Hematopoietic multipotent progenitor cell treated with erythropoietin and hydrocortisone succinate and interleukin-3 and kit ligand, for 15 days (in vitro differentiated cells): ENCODE measurements around the gene SDR42E2.
"Not testable (repeated sequence)": the region's sequence is repeated elsewhere in the genome, so short reads cannot be mapped to it uniquely, and the experiment has no call there.

Experiments used
- DNase-seq: peaks from one replicate; pipeline ENCODE4 v3.0.0-alpha.2; 2015; ENCODE audit warnings: low spot score

Gene SDR42E2

DNA sequence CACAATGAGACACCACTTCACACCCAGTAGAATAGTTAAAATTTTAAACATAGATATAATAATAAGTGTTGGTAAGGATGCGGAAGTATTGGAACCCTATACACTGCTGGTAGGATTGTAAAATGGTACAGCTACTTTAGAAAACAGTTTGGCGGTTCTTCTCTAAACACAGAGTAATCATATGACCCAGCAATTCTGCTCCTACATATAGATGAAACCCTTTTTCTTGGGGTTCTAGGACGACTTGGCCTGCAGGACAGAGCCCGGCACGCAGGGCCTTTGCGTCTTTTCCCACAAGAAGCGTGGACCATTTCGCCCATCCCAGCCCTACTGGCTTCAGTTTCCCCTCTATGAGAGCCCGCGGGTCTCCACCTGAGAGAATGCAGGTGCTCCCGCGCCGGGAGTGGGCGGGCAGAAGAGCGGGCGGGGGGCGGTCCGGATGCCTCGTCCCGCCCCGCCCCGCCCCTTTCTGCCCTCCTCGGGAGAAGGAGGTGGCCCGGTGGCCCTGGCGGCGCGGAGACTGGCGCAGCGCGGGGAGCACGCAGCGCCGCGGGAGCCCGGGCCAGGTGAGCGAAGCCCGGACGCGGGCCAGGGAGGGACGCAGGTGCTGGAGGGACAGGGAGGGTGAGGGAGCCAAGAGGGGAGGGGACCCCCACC is at the start of gene SDR42E2:
SDR42E2 (plus strand) TSS at position 508 of the 657 bp plus-strand sequence. CDS start 3,077 bp downstream, outside the sequence.
- no peak for DNase-seq

DNA sequence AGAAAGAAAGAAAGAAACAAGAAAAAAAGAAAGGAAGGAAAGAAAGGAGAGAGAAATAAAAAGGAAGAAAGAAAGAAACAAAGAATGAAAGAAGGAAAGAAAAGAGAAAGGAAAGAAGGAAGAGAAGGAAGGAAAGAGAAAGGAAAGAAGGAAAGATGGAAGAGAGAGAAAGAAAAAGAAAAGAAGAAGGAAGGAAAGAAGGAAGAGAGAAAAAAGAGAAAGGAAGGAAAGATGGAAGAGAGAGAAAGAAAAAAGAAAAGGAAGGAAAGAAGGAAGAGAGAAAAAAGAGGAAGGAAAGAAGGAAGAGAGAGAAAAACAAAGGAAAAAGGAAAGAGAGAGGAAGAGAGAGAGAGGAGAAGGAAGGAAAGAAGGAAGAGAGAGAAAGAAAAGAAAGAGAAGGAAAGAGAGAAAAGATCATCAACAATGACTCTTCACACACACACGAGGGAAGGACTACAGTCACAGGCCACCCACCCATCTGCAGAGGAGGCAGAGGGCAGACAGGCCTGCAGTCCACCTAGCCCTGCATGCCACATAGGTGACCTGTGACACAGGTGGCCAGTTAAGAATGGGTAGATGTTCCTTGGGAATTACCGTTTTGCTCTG is 46.1 kb upstream of the SDR42E2 start:
- DNase-seq: no peak

DNA sequence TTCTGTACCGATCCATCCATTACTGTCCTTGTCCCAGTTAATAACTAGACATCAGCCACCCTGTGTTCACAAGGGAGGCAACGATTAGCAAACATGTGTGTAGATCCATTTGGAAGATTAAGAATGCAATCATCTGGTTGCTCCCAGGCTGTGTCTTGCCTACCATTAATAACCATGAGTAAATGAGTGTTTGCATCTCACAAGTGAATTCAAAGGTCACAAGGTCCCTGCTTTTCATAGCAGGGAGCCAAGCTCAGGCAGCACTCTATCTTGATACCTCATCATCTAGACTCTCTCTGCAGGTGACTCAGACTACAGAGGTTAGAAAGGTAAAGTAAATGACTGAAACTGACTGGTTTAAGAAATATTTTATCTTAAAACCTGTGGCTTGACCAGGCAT is 44.7 kb upstream of the SDR42E2 start:
- DNase-seq: no peak

DNA sequence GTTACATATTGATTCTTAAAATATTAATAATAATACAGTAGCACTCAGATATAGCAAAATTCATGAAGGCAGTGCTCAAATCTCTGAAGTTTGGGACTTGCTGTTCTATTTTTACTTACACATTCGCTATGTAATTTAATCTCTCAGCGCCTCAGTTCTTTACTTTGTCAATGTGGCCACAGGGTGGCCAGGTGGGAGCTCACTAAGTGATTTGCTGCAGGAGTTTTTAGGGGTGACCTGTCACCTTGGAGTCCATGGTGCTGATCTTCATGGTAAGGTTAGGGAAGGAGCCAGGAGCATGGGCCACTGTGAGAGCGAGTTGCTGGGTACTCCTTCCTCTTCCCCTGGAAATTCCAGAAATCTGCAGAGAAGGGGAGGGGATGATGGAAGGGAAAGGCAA is 41.9 kb upstream of the SDR42E2 start:
- DNase-seq: no peak

DNA sequence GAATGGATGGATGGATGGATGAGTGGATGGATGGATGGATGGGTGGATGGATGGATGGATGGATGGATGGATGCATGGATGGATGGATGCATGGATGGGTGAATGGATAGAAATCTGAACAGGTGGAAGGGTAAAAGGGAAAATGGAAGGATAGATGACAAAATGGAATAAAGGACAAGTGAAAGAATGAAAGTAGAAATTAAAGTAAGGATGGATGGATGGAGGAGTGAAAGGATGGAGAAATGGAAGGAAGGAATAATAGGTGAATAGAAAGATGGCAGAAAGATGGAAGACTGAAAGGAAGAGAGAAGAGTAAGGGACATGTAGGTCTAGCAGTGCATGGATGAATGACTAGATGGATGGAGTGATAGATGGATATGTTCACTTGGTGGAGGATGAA is 40.1 kb upstream of the SDR42E2 start:
- DNase-seq: no peak

DNA sequence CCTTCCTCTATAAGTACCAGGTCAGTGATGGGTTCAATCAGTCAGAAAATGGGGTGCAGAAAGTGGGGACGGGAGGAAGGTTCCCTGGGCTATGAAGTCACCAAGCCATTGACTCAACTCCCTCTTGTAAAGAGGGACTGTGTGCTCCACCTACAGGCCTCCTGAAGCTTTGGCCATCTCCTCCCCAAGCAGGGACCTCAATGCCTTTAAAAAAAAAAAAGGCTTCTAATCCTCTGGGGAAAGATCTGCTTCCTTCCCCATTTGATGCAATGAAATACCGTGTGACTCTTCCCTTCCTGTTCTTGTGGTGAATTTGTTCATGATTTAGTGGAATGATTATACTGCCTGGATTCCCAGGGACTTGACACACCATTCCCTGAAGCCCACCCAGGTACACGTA is 39.2 kb upstream of the SDR42E2 start:
- DNase-seq: no peak

DNA sequence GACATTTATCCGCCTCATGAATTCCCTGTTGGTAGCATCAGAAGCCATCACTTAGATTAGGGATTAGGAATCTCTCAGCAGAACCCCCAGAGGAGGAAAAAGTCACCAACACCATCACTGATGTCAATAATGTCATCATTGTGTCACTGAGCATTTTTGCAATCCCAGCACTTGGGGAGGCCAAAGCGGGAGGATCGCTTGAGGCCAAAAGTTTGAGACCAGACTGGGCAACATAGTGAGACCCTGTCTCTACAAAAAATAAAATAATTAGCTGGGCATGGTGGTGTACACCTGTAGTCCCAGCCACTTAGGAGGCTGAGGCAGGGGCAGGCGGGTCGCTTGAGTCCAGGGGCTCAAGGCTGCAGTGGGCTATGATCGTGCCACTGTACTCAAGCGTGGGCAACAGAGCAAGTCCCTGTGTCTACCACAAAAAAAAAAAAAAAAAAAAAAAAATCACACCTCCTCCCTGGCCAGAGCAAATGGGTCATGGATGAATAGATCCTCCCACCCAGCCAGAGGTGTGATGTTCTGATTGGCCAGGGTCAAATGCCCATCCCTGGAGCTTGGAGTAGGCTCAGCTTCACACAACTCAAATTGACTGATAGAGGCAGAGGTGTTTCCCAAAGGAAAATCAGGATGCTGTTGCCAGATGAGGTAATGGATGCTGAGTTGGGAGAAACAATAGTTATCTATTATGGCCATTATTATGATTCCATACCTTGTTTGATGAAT is 38.4 kb upstream of the SDR42E2 start:
- DNase-seq: no peak

DNA sequence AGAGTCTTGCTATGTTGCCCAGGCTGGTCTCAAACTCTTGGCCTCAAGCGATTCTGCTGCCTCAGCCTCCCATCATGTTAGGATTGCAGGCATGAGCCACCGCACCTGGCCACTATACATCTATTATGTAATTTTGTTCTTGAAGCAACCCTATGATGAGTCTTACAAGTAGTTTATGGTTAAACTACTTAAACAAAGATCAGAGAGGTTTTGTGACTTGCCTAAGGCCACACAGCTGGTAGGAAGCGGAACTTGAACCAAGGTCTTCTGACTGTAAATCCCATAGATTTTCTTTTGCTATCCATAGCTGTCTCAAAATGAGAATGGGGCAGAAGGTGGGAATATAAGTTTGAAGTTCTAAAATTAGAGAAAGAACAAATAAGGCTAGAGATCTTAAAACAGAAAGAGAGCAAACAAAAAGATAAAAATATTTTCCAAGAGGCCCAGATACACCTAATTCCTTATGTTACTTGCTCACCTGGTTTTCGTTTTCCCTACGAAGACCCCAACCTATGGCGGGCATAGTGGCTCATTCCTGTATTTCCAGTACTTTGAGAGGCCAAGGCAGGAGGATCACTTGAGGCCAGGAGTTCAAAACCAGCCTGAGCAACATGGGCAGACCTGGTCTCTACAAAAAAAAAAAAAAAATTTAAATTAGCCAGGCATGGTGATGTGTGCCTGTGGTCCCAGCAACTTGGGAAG is 37.6 kb upstream of the SDR42E2 start:
- no peak for DNase-seq

DNA sequence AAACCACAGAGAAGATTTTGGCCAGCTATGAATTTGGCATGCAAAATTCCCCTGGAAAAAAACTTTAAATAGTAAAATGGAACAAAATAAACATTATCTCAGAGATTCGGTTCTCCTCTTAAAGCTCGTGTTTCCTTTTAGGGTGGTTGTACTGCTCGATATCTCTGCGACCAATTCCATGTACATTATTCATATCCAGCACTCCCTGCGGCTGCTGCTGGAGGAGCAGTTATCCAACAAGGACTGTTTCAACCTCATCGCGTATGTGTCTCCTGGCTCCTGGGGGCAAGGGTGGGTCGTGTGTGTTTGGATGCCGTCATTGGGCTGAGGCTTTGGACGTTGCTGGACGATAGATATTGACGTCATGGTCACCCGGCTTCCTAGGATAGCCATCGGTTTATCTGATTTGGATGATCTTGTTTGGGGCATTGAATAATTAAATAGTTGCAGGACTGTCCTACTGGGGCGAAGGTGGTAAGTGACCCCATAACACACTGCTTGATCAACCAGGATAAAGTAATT is 36.2 kb upstream of the SDR42E2 start:
- DNase-seq: no peak

DNA sequence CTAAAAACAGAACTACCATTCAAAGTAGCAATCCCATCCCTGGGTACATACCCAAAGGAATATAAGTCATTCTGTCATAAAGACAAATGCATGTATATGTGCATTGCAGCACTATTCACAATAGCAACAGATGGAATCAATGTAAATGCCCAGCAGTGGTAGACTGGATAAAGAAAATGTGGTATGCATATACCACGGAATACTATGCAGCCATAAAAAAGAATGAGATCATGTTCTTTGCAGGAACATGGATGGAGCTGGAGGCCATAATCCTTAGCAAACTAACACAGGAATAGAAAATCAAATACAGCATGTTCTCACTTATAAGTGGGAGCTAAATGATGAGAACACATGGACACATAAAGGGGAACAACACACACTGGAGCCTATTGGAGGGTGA is 33.8 kb upstream of the SDR42E2 start:
- DNase-seq: not testable (repeated sequence)

DNA sequence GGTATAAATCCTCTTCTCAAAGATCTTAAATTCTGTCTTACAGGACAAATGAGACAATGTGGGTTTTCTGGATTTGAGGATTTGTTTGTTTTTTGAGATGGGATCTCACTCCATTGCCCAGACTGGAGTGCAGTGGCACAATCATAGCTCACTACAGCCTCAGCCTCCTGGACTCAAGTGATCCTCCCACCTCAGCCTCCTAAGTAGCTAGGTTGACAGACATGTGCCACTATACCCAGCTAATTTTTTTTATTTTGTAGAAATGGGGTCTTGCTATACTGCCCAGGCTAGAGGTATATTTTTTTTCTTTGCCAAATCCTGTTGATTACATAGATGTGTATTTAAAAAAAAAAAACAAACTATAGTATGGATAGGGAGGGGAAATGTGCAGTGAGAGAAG is 31.8 kb upstream of the SDR42E2 start:
- DNase-seq: no peak

DNA sequence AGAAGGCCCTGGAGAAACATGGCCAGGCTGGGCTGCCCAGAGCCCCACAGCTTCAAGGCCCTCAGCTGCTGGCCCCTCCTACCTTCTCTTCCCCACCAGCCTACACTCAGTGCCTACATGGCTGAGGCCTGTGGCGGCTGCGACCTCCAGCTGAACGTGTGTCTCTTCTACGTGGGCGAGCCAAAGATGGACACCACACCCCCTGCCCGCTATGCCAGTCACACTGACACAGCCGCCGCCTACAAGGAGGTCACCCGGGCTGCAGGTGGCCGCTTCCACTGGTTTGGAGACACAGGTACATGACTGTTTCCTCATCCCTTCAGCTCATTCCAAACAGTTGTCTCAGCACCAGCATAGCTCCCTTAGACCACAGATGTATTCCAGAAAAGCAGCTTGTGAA is 29.5 kb upstream of the SDR42E2 start:
- no peak for DNase-seq

DNA sequence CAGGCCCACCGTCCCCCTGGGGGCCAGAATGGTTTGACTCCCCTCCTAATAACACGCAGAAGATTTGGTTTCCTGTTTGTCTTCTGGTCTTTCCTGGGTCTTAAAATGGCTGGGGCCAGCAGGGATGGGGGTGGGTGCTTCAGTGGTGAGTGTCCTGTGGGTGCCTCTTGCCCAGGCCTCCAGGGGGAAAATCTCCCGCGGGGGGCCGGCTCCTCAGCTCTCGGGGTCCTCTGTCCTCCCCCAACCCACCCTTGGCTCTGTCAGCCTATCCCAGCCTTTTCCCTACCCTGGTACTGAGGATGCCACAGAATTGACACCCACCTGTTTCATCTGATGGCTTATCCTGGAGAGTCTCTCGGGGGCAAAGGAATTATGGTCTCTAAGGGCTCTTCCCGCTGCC is 23.8 kb upstream of the SDR42E2 start:
- DNase-seq: no peak

DNA sequence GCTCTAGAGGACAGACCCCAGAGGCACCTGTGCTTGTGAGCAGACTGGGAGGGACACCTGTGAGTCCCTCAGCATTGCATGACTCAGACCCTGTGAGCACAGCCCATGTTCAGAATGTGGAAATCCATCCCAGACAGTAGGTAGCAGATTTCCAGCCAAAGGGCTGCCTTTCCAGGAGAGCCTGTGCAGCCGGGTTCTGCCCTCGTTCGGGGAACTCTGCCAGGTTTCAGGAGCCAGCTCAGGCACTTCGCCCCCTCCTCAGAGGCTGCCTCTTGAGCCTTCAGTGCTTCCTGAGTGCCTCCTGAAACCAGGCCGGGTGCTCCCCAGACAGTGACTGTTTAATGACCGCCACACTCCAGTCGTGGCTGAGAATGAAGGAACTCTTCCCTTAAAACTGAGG is 23.3 kb upstream of the SDR42E2 start:
- DNase-seq: no peak

DNA sequence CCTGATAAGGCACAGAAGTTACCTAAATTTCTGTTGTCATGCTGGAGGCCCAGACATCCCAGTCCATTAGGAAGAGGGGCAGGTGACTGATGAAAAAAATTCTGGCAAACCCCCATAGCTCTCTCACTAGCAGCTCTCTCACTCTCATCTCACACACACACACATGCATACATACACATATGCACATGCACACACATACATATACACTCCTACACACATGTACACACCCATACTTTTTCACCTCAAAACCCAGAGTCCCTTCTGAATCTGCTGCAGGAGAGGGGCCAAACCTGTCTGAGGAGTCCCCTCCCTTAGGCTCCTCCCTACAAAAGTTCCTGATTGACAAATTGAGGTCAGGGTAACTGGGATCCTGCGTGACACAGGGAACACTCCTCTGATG is 22.6 kb upstream of the SDR42E2 start:
- no peak for DNase-seq

DNA sequence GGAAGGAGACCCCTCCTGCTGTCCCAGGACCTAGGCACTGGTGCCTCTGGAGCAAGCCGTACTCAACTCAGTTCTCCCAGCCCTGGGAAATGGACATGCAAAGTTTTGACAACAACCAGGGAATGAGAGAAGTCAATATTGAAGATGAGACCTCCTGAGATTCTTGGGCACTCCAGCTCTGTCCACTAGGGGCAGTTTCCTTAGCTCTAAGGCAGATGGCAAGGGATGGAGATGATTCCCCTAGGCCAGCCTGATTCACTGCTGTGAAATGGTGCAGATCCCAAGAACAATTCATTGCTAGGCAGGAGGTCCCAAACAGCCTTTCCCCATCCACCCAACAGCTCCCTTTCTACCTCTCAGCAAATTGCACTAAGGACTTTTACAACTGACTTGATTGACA is 20.5 kb upstream of the SDR42E2 start:
- DNase-seq: no peak

DNA sequence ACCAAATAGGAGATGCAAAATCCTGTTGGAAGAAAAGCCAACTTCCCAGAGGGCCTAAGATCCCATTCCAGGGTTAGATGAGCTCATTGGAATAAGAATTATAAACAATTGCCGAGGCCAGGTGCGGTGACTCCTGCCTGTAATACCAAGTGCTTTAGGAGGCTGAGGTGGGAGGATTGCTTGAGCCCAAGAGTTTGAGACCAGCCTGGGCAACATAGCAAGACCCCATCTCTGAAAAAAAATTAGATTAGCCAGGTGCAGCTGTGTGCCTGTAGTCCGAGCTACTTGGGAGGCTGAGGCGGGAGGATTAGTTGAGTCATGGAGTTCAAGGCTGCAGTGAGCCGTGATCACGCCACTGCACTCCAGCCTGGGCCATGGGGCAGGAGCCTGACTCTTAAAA is 17.8 kb upstream of the SDR42E2 start:
- no peak for DNase-seq

DNA sequence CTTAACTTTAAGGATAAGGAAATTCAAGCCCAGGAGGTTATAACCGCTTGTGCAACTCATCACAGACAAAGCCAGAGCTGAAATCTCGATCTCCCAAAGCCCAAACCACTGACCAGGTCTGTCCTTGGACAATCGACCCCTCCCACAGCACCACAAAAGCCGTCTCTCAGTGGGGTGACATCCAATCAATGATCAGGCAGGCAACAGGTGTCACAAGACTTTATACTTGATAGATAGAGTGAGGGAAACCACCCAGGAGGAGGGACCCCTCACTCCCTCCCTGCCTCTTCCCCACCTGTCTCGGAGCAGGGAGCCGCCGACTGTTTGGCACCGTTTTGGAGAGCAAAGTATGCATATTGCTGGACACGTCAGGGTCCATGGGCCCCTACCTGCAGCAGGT is 14.5 kb upstream of the SDR42E2 start:
- no peak for DNase-seq

DNA sequence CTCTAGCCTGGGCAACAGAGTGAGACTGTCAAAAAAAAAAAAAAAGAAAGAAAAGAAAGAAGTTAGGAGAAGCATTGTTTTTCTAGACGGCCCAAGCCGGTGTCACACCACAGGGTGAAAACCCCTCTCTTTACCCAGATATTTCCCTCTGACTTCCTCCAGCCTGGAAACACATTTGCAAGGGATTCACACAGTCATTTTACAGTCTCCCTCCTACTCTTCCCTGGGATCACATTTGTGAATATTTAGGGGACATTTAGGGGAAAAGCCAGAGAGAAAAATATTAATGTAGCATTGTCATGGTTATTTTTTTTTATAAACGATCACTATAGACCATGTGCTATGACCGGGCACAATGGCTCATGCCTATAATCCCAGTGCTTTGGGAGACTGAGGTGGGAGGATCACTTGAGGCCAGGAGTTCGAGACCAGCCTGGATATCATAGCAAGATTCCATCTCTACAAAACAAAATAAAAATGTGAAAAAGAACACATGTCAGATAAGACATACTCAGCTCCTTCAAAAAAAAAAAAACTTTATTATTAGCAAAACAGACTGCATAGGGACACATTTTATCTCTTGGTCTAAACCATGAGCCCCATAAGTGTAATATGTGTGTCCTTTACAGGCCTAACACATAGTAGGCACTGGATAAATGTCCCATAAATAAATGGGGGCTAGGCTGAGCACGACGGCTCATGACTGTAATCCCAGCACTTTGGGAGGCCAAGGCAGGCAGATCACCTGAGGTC is 10.9 kb upstream of the SDR42E2 start:
- DNase-seq: no peak

DNA sequence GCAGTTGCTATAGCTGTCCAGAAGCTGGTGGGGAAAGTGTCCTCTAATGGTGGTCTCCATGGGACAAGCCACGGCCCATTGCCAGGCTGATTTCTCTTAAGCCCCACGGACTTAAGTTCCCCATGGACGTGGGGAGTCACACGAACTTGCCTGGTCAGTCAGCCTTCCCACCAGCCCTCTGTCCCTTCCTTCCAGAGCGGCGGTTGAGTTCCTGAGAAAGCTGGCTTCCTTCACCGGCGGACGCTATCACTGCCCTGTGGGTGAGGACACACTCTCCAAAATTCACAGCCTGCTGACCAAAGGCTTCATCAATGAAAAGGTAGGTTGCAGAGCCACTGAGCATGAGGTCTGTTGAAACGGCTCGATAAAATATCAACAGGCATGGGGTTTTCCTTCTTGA is 10.0 kb upstream of the SDR42E2 start:
- no peak for DNase-seq

DNA sequence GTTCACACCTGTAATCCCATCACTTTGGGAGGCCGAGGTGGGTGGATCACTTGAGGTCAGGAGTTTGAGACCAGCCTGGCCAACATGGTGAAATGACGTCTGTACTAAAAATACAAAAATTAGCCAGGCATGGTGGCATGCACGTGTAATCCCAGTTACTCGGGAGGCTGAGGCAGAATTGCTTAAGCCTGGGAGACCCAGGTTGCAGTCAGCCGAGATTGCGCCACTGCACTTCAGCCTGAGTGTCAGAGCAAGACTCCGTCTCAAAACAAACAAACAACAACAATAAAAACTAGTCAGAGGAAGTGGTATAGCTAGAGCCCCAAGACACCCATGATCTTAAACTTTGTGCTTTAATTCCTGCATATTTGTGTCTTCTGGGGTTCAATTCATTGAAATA is 9.2 kb upstream of the SDR42E2 start:
- not testable (repeated sequence) for DNase-seq

DNA sequence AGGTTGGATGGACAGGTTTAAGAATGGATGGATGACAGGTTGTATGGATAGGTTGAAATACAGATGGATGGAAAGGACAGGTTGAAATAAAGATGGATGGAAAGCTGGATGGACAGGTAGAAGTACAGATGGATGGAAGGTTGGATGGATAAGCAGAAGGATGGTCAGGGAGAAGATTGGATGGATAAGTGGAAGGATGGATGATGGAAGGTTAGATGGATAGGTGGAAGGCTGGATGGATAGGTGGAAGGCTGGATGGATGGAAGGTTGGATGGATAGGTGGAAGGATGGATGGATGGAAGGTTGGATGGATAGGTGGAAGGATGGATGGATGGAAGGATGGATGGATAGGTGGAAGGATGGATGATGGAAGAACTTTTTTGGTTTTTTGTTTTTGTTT is 905 bp upstream of the SDR42E2 start:
- no peak for DNase-seq
